Esophagus muscularis mucosa (tissue), 3 donors: ENCODE measurements around the gene COMMD9.

Experiments
- POLR2A ChIP-seq: fragments of 450-650 bp; IDR thresholded peaks from one replicate; pipeline ENCODE4 v1.6.1; 2017; ENCODE audit warnings: antibody characterized with exemption, moderate library complexity, mild to moderate bottlenecking, low read depth
- TF ChIP-seq, protein P1 (sequence below), 3 experiments: fragments of 200-600 bp in 2 of 3; fragments of 450-650 bp in 1 of 3; sonication (generic) in 2 of 3; IDR thresholded peaks; one replicate each; pipeline ENCODE4 v1.5.1; 2017 to 2019; ENCODE audit warnings: antibody characterized with exemption in 3 of 3, mild to moderate bottlenecking in 2 of 3, moderate library complexity in 1 of 3

DNA sequence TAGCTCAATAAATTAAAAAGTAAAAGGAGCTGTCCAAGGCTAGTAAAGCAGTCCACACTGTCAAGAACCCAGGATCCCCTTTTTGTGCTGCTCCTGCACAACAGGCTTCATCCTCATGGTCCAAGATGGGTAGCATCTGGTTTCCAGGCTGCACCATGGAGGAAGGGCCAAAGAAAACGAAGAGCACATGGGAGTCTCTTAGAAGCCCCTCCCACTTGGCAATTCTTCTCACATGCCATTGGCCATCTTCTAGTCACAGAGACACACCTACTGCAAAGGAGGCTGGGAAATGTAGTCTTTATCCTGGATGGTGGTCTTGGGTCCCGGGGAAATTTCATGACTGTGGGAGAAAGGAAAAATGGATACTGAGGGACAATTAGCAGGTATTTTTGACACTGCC lies 44.7 kb upstream of the COMMD9 start:
- no peak for TF ChIP-seq POLR2A
- TF ChIP-seq, protein P1, sequence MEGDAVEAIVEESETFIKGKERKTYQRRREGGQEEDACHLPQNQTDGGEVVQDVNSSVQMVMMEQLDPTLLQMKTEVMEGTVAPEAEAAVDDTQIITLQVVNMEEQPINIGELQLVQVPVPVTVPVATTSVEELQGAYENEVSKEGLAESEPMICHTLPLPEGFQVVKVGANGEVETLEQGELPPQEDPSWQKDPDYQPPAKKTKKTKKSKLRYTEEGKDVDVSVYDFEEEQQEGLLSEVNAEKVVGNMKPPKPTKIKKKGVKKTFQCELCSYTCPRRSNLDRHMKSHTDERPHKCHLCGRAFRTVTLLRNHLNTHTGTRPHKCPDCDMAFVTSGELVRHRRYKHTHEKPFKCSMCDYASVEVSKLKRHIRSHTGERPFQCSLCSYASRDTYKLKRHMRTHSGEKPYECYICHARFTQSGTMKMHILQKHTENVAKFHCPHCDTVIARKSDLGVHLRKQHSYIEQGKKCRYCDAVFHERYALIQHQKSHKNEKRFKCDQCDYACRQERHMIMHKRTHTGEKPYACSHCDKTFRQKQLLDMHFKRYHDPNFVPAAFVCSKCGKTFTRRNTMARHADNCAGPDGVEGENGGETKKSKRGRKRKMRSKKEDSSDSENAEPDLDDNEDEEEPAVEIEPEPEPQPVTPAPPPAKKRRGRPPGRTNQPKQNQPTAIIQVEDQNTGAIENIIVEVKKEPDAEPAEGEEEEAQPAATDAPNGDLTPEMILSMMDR (IDR thresholded peaks at IDR 0.05), result no peak
